HL-60/S4 (cell line): Measurements from ENCODE around the gene SARDH.
"Not testable (repeated sequence)": the region's sequence is repeated elsewhere in the genome, so short reads cannot be mapped to it uniquely, and the experiment has no call there.

ENCODE experiments used
- in situ Hi-C: fragments of 300-500 bp; cut with MboI; formaldehyde crosslinking; loops from 2 replicates; pipeline ENCODE4 v1.14.3; 2022; ENCODE audit warnings: low sequenced_read_pairs

Gene SARDH

GRCh38 chr9:133687856-133688761, 50.0 kb downstream of the SARDH start:
- in situ Hi-C loops: no loop called here

GRCh38 chr9:133686642-133687575, 51.2 kb downstream of the SARDH start:
- in situ Hi-C loops: no loop called here

GRCh38 chr9:133685653-133686609, 52.2 kb downstream of the SARDH start:
- in situ Hi-C loops: no loop called here

GRCh38 chr9:133684936-133685361, 53.2 kb downstream of the SARDH start:
- in situ Hi-C loops: no loop called here

GRCh38 chr9:133684121-133684935, 53.8 kb downstream of the SARDH start:
- in situ Hi-C loops: no loop called here

- in situ Hi-C loops: no loop called here
Measured at GRCh38 chr9:133683586-133684120, 54.5 kb downstream of the SARDH start.

- in situ Hi-C loops: no loop called here
Measured at GRCh38 chr9:133682818-133683585, 55.1 kb downstream of the SARDH start.

- in situ Hi-C loops: no loop called here
Measured at GRCh38 chr9:133681658-133682306, 56.4 kb downstream of the SARDH start.

- in situ Hi-C loops: no loop called here
Measured at GRCh38 chr9:133680976-133681657, 57.0 kb downstream of the SARDH start.

- in situ Hi-C loops: no loop called here
Measured at GRCh38 chr9:133680250-133680975, 57.7 kb downstream of the SARDH start.

- in situ Hi-C loops: no loop called here
Measured at GRCh38 chr9:133679466-133680061, 58.6 kb downstream of the SARDH start.

- in situ Hi-C loops: no loop called here
Measured at GRCh38 chr9:133679056-133679455, 59.1 kb downstream of the SARDH start.

- in situ Hi-C loops: no loop called here
Measured at GRCh38 chr9:133677126-133678010, 60.8 kb downstream of the SARDH start.

- in situ Hi-C loops: no loop called here
Measured at GRCh38 chr9:133676450-133676849, 61.7 kb downstream of the SARDH start.

GRCh38 chr9:133675796-133676195, 62.4 kb downstream of the SARDH start:
- in situ Hi-C loops: not testable (repeated sequence)
